ENCODE data around the gene IL10RB.
"Not testable (repeated sequence)": the region's sequence is repeated elsewhere in the genome, so short reads cannot be mapped to it uniquely, and the experiment has no call there.

The IL10RB gene

DNA sequence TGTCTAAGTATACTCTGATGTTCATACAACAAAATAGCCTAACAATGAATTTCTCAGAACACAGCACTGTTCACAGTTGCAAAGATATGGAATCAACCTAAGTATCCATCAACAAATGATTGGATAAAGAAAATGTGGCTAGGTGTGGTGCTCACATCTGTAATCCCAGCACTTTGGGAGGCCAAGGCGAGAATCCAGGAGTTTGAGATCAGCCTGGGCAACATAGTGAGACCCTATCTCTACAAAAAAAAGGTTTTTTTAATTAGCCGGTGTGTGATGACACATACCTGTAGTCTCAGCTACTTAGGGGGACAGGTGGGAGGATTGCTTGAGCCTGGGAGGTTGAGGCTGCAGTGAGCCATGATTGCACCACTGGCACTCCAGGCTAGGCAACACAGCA, 25.8 kb upstream of the IL10RB start:
- in situ Hi-C loops (cut with MboI; ENCODE audit: low sequenced_read_pairs) = no loop called here

DNA sequence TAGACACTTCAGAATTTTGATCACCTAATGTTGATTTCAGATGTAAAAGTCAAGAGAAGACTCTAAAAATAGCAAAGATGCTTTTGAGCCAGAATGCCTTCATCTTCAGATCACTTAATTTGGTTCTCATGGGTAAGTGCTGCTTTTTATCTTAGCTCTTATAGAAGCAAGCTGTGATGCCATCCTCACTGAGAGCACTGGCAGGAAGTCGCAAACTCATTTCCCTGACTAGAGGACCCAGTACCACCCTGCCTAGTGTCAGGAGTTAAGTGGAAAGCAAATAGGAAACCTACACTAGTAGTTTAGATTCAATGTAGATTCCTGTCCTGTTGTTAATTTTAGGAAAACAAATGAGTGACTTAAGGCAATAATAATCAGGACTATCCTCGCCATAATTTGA, 24.3 kb upstream of the IL10RB start:
- in situ Hi-C loops (cut with MboI; ENCODE audit: low sequenced_read_pairs) = no loop called here

DNA sequence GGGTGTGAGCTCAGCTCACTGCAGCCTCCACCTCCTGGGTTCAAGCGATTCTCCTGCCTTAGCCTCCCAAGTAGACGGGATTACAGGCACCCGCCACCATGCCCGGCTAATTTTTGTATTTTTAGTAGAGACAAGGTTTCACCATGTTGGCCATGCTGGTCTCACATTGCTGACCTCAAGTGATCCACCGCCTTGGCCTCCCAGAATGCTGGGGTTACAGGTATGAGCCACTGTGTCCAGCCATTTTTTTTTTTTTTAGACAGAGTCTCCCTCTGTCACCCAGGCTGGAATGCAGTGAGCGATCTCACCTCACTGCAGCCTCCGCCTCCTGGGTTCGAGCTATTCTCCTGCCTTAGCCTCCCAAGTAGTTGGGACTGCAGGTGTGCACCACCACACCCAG, 23.3 kb upstream of the IL10RB start:
- in situ Hi-C loops (cut with MboI; ENCODE audit: low sequenced_read_pairs) = not testable (repeated sequence)

DNA sequence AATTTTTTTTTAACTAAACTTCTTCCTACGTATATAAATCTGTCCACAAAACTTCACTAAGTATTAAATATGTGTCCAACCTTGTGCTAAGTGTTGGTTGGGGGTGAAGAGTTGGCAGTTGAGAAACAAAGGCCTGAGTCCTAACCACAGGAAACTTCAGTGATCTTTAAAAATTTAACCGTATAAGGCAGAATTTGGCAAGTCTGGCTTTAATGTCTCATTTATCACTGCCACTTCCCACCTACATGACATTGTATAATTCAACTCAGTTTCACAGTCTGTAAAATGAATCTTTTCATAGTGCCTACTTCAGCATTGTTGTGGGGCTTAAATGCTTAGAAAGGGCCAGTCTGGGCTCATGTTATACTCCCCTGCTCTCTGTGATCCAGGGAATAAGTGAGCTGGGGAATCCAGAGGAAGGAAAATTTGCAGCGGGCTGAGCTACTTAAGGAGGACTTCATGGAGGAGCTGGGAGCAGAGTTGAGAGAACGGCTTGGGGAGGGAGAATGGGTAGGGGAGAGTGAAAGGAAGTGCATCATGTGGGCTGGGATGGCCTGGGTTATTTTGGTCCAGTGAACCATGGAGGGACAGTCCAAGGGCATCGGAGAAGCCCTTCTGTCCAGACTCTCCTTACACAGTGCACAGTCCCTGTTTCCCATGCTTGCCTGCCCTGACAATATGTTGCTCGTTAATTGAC, 21.9 kb upstream of the IL10RB start:
- in situ Hi-C loops (cut with MboI; ENCODE audit: low sequenced_read_pairs) = no loop called here

DNA sequence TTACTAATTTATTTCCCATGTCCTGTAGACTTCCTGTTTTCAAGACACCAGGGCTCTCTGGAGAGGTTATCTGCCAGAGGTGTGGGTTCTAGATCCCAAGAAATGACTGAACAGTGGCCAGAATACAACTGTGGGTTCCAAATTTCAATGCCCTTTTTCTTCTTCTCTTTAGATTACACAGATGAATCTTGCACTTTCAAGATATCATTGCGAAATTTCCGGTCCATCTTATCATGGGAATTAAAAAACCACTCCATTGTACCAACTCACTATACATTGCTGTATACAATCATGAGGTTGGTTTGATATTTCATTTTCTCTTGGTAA, 21.4 kb upstream of the IL10RB start:
- in situ Hi-C loops (cut with MboI; ENCODE audit: low sequenced_read_pairs) = no loop called here

DNA sequence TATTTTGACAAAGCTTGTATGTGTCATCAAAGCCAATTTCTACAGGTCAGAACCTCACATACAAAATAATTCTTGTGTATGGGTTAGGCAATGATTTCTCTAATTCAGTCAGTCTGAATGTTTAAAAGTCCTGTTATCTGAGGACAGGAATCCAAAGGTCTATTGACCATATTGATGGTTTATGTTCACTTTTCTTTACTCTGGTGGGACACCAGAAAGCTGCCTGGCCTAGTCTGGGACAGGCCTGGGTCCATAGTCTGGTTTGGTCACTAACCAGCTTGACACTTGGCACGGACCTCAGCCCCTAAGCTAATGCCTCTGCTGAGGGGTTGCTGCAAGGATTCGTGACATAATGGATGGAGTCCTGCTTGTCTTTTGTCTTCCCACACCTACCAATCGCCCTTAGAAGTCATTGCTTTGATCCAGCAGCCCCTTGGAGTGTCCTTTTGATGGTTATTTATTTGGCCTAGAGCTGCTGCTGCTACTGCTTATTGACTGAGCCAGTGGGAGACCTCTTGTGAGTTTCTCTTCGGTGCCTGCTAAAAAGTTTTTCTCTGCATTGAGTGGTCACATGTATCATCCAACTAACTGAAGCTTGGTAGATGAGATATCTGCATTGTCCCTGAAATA, 20.8 kb upstream of the IL10RB start:
- in situ Hi-C loops (cut with MboI; ENCODE audit: low sequenced_read_pairs) = no loop called here

DNA sequence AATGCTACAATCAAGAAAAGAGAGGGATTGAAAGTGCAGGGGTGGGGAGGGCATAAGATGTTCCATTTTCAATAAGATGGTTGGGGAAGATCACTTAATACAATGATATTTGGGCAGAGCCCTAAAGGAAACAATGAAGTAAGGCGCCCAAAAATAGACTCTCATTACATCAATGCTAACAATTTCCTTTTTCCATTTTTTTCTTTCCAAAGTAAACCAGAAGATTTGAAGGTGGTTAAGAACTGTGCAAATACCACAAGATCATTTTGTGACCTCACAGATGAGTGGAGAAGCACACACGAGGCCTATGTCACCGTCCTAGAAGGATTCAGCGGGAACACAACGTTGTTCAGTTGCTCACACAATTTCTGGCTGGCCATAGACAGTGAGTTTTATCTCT, 19.7 kb upstream of the IL10RB start:
- in situ Hi-C loops (cut with MboI; ENCODE audit: low sequenced_read_pairs) = no loop called here

DNA sequence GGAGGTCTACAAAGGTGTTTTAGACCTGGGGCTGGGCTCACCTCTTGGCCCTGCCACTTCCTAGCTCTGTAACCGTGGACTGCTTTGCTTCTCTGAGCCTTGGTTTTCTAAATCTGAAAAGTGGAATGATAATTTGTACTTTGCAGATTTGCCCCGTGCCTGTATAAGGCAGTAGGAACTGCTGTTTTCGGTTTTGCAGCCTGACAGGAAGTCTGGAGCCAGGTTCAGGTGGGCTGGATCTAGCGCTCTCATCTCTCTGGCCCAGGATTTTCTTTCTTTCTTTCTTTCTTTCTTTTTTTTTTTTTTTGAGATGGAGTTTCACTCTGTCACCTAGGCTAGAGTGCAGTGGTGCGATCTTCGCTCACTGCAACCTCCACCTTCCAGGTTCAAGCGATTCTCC, 19.2 kb upstream of the IL10RB start:
- in situ Hi-C loops (cut with MboI; ENCODE audit: low sequenced_read_pairs) = no loop called here

DNA sequence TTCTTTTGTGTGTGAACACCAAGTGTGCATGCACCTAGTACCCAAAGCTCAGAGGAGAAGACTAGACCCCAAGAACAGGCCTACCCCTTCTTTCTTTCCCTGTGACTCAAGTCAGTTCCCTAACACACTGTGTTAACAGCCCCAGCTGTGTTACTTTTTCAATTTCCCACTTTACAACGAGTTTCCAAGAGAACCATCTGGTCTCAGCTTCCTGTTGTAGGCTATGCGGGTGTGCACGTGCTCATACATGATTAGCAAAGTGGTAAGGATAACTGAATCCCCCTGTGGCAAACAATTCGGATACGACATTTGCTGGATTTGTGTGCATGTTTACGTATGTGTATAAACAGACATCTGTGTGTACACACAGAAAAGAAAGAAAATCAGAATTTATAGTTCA, 18.6 kb upstream of the IL10RB start:
- in situ Hi-C loops (cut with MboI; ENCODE audit: low sequenced_read_pairs) = no loop called here

DNA sequence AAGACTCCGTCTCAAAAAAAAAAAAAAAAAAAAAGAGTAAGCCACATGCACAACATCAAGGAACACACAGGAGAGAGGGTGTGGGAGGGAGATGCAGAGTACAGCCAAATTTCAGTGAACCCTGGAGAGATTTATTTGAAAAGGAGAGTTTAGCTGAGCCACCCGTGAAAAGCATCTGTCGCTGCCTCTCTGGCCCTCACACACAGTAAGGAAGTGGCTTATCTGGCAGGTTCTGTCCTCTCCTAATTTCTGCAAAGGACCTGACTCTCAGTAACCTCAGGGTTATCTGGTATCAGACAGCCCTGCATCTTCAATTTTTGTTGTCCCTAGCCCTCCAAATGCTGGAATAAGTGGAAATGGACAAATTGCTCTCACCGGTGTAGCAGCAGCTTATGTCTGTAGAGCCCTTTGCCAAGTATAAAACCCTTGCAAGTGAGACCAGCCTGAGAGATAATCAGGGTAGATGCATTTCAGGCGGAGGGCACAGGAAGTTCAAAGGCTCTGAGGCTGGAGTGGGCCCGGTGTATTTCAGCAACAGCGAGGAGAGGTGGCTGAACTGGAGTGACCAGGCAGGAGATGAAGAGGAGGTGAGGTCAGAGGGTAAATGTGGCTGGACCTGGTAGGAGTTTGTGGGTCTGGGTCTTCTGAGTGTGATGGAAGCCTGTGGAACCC, 16.7 kb upstream of the IL10RB start:
- in situ Hi-C loops (cut with MboI; ENCODE audit: low sequenced_read_pairs) = no loop called here

DNA sequence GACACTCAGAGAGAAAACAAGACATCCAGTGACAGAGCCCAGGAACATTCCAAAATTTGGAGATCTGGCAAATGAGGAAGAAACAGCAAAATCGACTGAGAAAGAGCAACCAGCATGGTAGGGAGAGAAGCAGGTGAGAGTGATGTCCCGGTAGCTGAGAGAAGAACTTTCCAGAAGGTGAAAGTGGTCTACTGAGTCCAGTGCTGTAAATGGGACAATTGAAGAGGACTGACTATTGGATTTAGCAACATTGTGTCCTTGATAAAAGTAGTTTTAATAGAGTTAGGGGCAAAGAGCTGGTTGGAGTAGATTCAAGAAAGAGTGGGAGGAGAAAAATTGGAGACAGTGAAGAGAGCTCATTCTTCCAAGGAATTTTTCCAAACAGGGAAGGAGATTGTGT, 15.0 kb upstream of the IL10RB start:
- in situ Hi-C loops (cut with MboI; ENCODE audit: low sequenced_read_pairs) = no loop called here

DNA sequence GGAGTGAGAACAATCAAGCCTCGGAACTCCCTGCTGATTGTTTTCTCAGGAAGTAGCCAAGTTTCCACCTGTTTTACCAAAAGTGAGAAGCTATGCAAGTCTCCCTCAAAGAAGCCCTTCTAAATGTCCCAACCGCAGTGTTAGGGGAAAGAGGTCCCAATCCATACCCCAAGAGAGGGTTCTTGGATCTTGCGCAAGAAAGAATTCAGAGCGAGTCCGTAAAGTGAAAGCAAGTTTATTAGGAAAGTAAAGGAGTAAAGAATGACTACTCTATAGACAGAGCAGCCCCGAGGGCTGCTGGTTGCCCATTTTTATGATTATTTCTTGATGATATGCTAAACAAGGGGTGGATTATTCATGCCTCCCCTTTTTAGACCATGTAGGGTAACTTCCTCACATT, 12.8 kb upstream of the IL10RB start:
- in situ Hi-C loops (cut with MboI; ENCODE audit: low sequenced_read_pairs) = not testable (repeated sequence)

DNA sequence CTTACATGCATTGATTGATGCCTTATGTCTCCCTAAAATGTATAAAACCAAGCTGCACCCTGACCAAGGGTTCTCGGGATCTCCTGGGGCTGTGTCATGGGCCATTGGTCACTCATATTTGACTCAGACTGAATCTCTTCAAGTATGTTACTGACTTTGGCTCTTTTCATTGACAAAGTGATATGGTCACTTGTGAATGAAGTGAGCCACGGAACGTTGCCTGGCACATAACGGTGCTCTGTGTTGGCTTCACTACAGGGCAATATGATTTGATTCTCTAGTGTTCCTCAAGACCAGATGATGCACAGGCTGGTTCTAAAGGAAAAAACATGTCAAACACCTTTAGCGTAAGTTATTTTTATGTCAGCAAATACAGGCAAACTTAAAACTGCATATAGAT, 11.4 kb upstream of the IL10RB start:
- in situ Hi-C loops (cut with MboI; ENCODE audit: low sequenced_read_pairs) = no loop called here

DNA sequence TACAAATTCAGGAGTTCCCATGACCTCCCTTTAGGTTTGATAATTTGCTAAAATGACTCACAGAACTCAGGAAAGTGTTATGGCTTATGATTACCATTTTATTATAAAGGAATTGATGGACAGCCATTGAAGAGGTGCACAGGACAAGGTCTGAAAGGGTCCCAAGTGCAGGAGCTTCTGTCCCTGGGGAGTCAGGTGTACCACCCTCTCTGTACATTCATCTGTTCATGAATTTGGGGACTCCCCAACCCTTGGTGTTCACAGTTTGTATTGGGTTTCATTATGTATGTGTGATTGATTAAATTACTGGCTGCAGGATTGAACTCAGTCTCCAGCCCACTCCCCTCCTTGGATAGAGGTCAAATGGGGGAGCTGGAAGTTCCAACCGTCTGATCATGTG, 10.8 kb upstream of the IL10RB start:
- in situ Hi-C loops (cut with MboI; ENCODE audit: low sequenced_read_pairs) = no loop called here

DNA sequence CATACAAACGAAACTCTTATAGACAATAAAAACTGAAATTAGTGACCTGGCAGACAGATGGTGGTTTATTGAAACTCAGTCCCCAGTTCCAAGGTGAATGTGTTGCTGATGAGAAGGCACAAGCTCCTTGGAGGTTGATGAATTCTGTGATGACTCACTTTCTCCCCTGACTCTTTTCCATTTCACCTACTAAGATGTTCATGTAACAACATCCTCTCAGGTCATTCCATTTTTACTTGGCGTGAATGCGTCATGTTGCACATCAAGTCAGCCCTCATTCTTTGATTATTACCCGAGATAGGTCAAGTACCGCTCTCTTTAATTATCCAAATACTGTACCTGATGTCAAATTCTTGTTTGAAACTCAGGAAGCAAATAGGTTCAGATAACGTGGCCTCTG, 10.1 kb upstream of the IL10RB start:
- in situ Hi-C loops (cut with MboI; ENCODE audit: low sequenced_read_pairs) = no loop called here

DNA sequence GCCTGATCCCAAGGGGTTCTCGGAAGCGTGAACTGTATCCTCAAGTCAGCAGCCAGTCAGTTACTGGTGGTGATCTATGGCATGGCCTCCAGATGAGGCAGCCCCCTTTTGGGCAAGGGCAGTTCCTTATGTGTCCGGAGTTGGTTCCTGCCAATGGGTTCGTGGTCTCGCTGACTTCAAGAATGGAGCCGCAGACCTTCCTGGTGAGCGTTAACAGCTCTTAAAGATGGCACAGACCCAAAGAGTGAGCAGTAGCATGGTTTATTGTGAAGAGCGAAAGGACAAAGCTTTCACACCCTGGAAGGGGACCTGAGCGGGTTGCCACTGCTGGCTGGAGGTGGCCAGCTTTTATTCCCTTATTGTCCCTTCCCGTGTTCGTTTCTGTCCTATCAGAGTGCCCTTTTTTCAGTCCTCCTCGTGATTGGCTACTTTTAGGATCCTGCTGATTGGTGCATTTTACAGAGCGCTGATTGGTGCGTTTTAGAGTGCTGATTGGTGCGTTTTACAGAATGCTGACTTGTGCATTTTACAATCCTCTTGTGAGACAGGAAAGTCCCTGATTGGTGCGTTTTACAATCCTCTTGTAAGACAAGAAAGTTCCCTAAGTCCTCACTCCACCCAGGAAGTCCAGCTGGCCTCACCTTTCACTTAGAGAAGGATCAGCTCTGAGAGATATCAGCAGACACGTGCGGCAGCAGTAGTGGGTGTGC, 8.9 kb upstream of the IL10RB start:
- in situ Hi-C loops (cut with MboI; ENCODE audit: low sequenced_read_pairs) = no loop called here

DNA sequence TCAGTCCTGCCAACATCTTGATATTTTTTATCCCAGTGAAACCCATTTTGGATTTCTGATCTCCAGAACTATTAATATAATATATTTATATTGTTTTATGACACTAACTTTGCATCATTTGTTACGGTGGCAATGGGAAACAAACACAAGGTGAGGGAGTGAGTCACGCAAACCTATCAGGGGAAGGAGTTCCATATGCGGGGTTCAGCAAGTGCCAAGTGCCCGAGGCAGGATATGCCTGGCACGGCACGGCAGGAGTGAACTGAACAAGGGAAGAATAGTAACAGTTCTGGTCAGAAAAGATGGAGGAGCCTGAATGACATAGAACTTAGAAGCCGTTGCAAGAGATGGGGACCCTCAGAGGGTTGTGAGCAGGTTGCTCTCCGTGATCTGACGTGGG, 7.7 kb upstream of the IL10RB start:
- in situ Hi-C loops (cut with MboI; ENCODE audit: low sequenced_read_pairs) = no loop called here

DNA sequence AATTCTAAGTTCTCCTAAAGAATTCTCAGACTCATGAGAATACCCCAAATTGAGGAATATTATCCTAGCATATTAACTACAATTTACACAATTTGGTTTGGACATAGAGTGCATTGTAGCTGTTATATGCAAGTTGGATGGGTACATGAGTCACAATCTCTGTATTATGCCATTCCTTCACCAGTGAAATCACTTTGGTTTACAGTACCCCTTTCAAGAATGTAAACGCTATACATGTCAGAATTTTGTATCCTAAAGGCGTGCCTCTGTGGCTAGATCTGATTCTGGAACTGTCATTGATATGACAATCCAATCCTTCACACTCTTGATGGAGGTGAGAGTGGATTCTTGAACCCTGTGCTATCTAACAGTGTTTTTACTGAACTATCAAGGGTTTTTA, 6.7 kb upstream of the IL10RB start:
- in situ Hi-C loops (cut with MboI; ENCODE audit: low sequenced_read_pairs) = no loop called here

DNA sequence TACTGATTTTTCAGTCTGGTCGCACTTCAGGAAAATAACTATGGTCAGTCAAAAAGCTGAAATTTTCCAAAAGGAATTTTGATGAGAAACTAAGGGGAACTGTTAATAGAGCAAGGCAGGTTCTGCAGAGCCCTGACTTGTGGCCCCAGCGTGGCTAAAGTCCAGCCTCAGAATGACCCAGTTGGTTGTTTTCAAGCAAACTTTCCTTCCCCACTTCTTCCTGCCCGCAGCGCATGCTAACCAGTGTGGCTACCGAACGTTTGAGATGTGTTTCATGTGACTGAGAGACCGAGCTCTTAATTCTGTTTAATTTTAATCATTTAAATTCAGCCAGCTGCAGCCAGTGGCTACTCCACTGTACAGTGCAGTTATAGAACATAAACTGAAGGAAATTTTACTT, 6.2 kb upstream of the IL10RB start:
- in situ Hi-C loops (cut with MboI; ENCODE audit: low sequenced_read_pairs) = loop anchor here (10.0 kb wide), 1 partner anchor 55 kb away; no protein-coding TSS in a partner anchor

DNA sequence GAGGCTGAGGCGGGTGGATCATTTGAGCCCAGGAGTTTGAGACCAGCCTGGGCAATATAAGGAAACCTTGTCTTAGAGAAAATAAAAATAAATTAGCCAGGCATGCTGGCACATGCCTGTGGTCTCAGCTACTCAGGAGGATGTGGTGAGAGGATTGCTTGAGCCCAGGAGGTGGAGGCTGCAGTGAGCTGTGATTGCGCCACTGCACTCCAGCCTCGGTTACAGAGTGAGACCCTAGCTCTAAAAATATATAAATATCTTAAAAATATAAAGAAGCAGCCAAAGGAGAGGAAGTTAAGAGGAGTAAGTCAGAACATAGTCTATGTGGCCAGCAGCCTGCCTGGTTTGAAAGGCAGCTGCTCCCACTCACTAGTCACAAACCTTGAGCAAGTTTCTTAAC, 4.5 kb upstream of the IL10RB start:
- in situ Hi-C loops (cut with MboI; ENCODE audit: low sequenced_read_pairs) = loop anchor here (10.0 kb wide), 1 partner anchor 57 kb away; no protein-coding TSS in a partner anchor

DNA sequence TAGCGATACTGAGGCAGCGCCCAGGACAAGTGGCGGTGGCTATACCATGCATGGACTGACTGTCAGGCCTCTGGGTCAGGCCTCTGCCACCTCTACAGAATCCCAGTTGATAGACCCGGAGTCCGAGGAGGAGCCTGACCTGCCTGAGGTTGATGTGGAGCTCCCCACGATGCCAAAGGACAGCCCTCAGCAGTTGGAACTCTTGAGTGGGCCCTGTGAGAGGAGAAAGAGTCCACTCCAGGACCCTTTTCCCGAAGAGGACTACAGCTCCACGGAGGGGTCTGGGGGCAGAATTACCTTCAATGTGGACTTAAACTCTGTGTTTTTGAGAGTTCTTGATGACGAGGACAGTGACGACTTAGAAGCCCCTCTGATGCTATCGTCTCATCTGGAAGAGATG, 3.2 kb upstream of the IL10RB start:
- in situ Hi-C loops (cut with MboI; ENCODE audit: low sequenced_read_pairs) = loop anchor here (10.0 kb wide), 1 partner anchor 58 kb away; no protein-coding TSS in a partner anchor

DNA sequence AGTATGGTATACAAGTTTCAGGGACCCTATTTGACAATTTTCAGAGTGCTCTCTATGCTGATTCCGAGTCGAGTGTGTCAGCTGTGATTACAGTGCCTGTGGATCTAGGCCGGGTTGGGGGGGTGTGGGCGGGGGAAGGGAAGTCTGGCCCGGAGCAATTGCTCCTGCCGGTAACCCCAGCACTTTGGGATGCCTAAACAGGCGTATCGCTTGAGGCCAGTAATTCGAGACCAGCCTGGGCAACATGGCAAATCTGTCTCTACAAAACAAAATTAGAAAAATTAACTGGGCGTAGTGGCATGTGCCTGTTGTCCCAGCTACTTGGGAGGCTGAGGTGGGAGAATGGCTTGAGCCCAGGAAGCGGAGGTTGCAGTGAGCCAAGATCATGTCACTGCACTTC, 1.6 kb upstream of the IL10RB start:
- in situ Hi-C loops (cut with MboI; ENCODE audit: low sequenced_read_pairs) = loop anchor here (10.0 kb wide), 1 partner anchor 60 kb away; no protein-coding TSS in a partner anchor

Data from HL-60/S4 treated with retinoic acid at 250 ng/mL for 4 days and 3 days (cell line).